ENCODE results near the gene PEX7. TPM values are rescaled to one million over a fixed set of nuclear protein-coding genes. Genes with fewer than 3 reads are reported as not detected.
"Not testable (repeated sequence)": the region's sequence is repeated elsewhere in the genome, so short reads cannot be mapped to it uniquely, and the experiment has no call there.

The PEX7 gene
- total RNA-seq, 4 donors from 2014 or later, result 9.0 to 21.5 (median 11.7) TPM; not detected in 1

GRCh38 chr6:136784910-136785746 lies 37.3 kb upstream of the PEX7 start:
- Histone ChIP-seq H3K27me3 (no peaks in the 10 kb centered on the region), H3K36me3 (no peaks in the 10 kb centered on the region), H3K4me1 (no peaks in the 10 kb centered on the region), H3K4me3 (peak overlapping the region in 1 of 2 donors; percentile 19), H3K9me3 (no peaks in the 10 kb centered on the region), H3K27ac (no peak overlapping the region)
- no peak for TF ChIP-seq POLR2A (IDR thresholded peaks at IDR 0.05)
- no peak for TF ChIP-seq CTCF (IDR thresholded peaks at IDR 0.05)
- DNase-seq, result no peak
- intact Hi-C loops (cut with DNase I; ENCODE audit: low total_unique reads), result no loop called here

- TF ChIP-seq CTCF (IDR thresholded peaks at IDR 0.05) (no peak), POLR2A (IDR thresholded peaks at IDR 0.05) (no peak)
- Histone ChIP-seq H3K36me3 (no peaks in the 10 kb centered on the region), H3K27me3 (no peaks in the 10 kb centered on the region), H3K4me1 (no peaks in the 10 kb centered on the region), H3K4me3 (peak overlapping the region in 1 of 2 donors; percentile 65), H3K27ac (no peak overlapping the region), H3K9me3 (no peaks in the 10 kb centered on the region)
- intact Hi-C loops (cut with DNase I; ENCODE audit: low total_unique reads), result no loop called here
- no peak for DNase-seq
Measured at GRCh38 chr6:136786658-136787057, 35.7 kb upstream of the PEX7 start.

- H3K27ac ChIP-seq, result peak overlapping the region; percentile 11
- no peaks in the 10 kb centered on the region for H3K9me3 ChIP-seq
- no peak for DNase-seq
- TF ChIP-seq POLR2A (IDR thresholded peaks at IDR 0.05) (no peak), CTCF (IDR thresholded peaks at IDR 0.05) (no peak)
- H3K4me3 ChIP-seq, result peak overlapping the region in 1 of 2 donors; percentile 65
- no peaks in the 10 kb centered on the region for H3K4me1 ChIP-seq
- intact Hi-C loops (cut with DNase I; ENCODE audit: low total_unique reads), result no loop called here
- H3K27me3 ChIP-seq, result no peaks in the 10 kb centered on the region
- H3K36me3 ChIP-seq, result no peaks in the 10 kb centered on the region
Measured at GRCh38 chr6:136787726-136788068, 34.7 kb upstream of the PEX7 start.

GRCh38 chr6:136788069-136788902 lies 34.1 kb upstream of the PEX7 start:
- no peak for TF ChIP-seq POLR2A (IDR thresholded peaks at IDR 0.05)
- TF ChIP-seq CTCF (IDR thresholded peaks at IDR 0.05), result no peak
- no peaks in the 10 kb centered on the region for H3K9me3 ChIP-seq
- no peaks in the 10 kb centered on the region for H3K36me3 ChIP-seq
- peak overlapping the region in 1 of 2 donors; percentile 28 for H3K27ac ChIP-seq
- no peaks in the 10 kb centered on the region for H3K27me3 ChIP-seq
- H3K4me3 ChIP-seq, result peak overlapping the region in 1 of 2 donors; percentile 65
- intact Hi-C loops (cut with DNase I; ENCODE audit: low total_unique reads), result no loop called here
- no peaks in the 10 kb centered on the region for H3K4me1 ChIP-seq
- DNase-seq, result no peak

- H3K9me3 ChIP-seq; H3K27me3 ChIP-seq; H3K36me3 ChIP-seq; DNase-seq; intact Hi-C loops (cut with DNase I; ENCODE audit: low total_unique reads); H3K4me1 ChIP-seq; H3K27ac ChIP-seq: not testable (repeated sequence)
- H3K4me3 ChIP-seq, result peak overlapping the region in 1 of 2 donors; percentile 65
Measured at GRCh38 chr6:136789440-136789839, 33.0 kb upstream of the PEX7 start.

All from uterus (tissue), 4 donors.